Neural cell (in vitro differentiated cells): ENCODE measurements around the gene ACY1.

ENCODE experiments used
- CTCF ChIP-seq: fragments of 450-650 bp; IDR thresholded peaks from 2 replicates; pipeline ENCODE4 v1.5.1; 2014; ENCODE audit warnings: antibody characterized with exemption, mild to moderate bottlenecking, moderate library complexity; ENCODE audit not compliant: poor library complexity, severe bottlenecking
- EP300 ChIP-seq: fragments of 450-650 bp; conservative IDR thresholded peaks from 2 replicates; pipeline ENCODE4 v1.6.1; 2014; ENCODE audit warnings: antibody characterized with exemption, mild to moderate bottlenecking, moderate library complexity; ENCODE audit not compliant: poor library complexity, severe bottlenecking
- EZH2 ChIP-seq: fragments of 200-600, 300-800 bp; shearing (Covaris generic), sonication (generic); IDR thresholded peaks from 2 replicates; pipeline ENCODE4 v1.6.1; 2014; ENCODE audit warnings: antibody characterized with exemption, low read length, borderline replicate concordance, mild to moderate bottlenecking; ENCODE audit not compliant: insufficient read depth, poor library complexity, severe bottlenecking
- MXI1 ChIP-seq: fragments of 450-650 bp; conservative IDR thresholded peaks from 2 replicates; pipeline ENCODE4 v1.6.1; 2014; ENCODE audit warnings: antibody characterized with exemption, mild to moderate bottlenecking; ENCODE audit not compliant: poor library complexity, severe bottlenecking
- POLR2AphosphoS5 ChIP-seq: IDR thresholded peaks from 2 replicates; pipeline ENCODE4 v1.6.1; 2012
- RAD21 ChIP-seq: fragments of 450-650 bp; conservative IDR thresholded peaks from 2 replicates; pipeline ENCODE4 v1.6.1; 2014; ENCODE audit warnings: antibody characterized with exemption, mild to moderate bottlenecking, moderate library complexity
- REST ChIP-seq: IDR thresholded peaks from 2 replicates; pipeline ENCODE4 v1.6.1; 2012; ENCODE audit warnings: borderline replicate concordance
- SMC3 ChIP-seq: fragments of 450-650 bp; conservative IDR thresholded peaks from 2 replicates; pipeline ENCODE4 v1.6.1; 2014; ENCODE audit warnings: antibody characterized with exemption, mild to moderate bottlenecking, moderate library complexity; ENCODE audit not compliant: poor library complexity
- TAF1 ChIP-seq: IDR thresholded peaks from 2 replicates; pipeline ENCODE4 v1.6.1; 2012; ENCODE audit warnings: low read depth

- TF ChIP-seq CTCF, result no peak
- no peak for TF ChIP-seq EZH2
- no peak for TF ChIP-seq POLR2AphosphoS5
- TF ChIP-seq EP300, result no peak
- TF ChIP-seq SMC3, result no peak
- no peak for TF ChIP-seq REST
- TF ChIP-seq RAD21, result no peak
- no peak for TF ChIP-seq MXI1
- no peak for TF ChIP-seq TAF1
Measured at GRCh38 chr3:51937014-51937413, 46.3 kb upstream of the ACY1 start.
